CD14-positive monocyte (primary cell): ENCODE measurements around the gene CCDC178. TPM values are rescaled to one million over a fixed set of nuclear protein-coding genes. Genes with fewer than 3 reads are reported as not detected.

Source experiments
- DNase-seq, 3 donors: peaks; one replicate each; pipeline ENCODE4 v3.0.0-alpha.2; 2011 to 2022
- H2AFZ ChIP-seq: 2 replicates; pipeline ENCODE4 v1.6.0; 2012; ENCODE audit warnings: mild to moderate bottlenecking, low read depth, low read length, inconsistent platforms; ENCODE audit not compliant: insufficient read depth, poor library complexity, severe bottlenecking
- H3K27ac ChIP-seq, 2 donors: 1 replicate in 1 of 2; 2 replicates in 1 of 2; pipeline ENCODE4 v1.5.1; 2012 to 2013; ENCODE audit warnings: low read length in 2 of 2, control low read depth in 1 of 2, inconsistent platforms in 1 of 2, low read depth in 1 of 2, mild to moderate bottlenecking in 1 of 2
- H3K27me3 ChIP-seq, 2 donors: one replicate each; pipeline versions ENCODE4 v1.6.0 to v1.6.1; 2011 to 2013; ENCODE audit warnings: low read length in 2 of 2; ENCODE audit not compliant: control insufficient read depth in 2 of 2, insufficient read depth in 2 of 2
- H3K36me3 ChIP-seq, 2 donors: replicated peaks in 1 of 2; 1 replicate in 1 of 2; 2 replicates in 1 of 2; pipeline versions ENCODE4 v1.5.1 to v1.6.1; 2012 to 2013; ENCODE audit warnings: low read length in 2 of 2, control low read depth in 1 of 2, inconsistent platforms in 1 of 2, mild to moderate bottlenecking in 1 of 2; ENCODE audit not compliant: insufficient read depth in 2 of 2, control insufficient read depth in 1 of 2
- H3K4me1 ChIP-seq, 2 donors: 1 replicate in 1 of 2; 2 replicates in 1 of 2; pipeline versions ENCODE4 v1.5.1 to v1.6.1; 2012 to 2013; ENCODE audit warnings: low read length in 2 of 2, control low read depth in 1 of 2, inconsistent platforms in 1 of 2, mild to moderate bottlenecking in 1 of 2, moderate library complexity in 1 of 2; ENCODE audit not compliant: insufficient read depth in 2 of 2, control insufficient read depth in 1 of 2
- H3K4me2 ChIP-seq: replicated peaks from 2 replicates; pipeline ENCODE3; 2012; ENCODE audit warnings: low read length, moderate library complexity, mild to moderate bottlenecking; ENCODE audit not compliant: poor library complexity, severe bottlenecking; ENCODE audit errors: extremely low read depth
- H3K4me3 ChIP-seq, 3 experiments: fragments of 200-600 bp in 1 of 3; sonication (generic) in 1 of 3; replicated peaks in 1 of 3; 1 replicate in 2 of 3; 2 replicates in 1 of 3; pipeline ENCODE4 v1.5.1; 2011 to 2013; ENCODE audit warnings: low read length in 3 of 3, mild to moderate bottlenecking in 3 of 3, control low read depth in 2 of 3, low read depth in 2 of 3, inconsistent platforms in 1 of 3, moderate library complexity in 1 of 3
- H3K79me2 ChIP-seq: 2 replicates; pipeline ENCODE4 v1.6.0; 2012; ENCODE audit warnings: mild to moderate bottlenecking, control low read depth, inconsistent platforms, low read length, moderate library complexity; ENCODE audit not compliant: insufficient read depth
- H3K9ac ChIP-seq: 2 replicates; pipeline ENCODE4 v1.6.0; 2017; ENCODE audit warnings: low read length, mild to moderate bottlenecking; ENCODE audit not compliant: insufficient read depth, poor library complexity, severe bottlenecking
- H3K9me3 ChIP-seq, 2 donors: replicated peaks in 1 of 2; 1 replicate in 1 of 2; 2 replicates in 1 of 2; pipeline versions ENCODE4 v1.5.1 to v1.6.1; 2012 to 2013; ENCODE audit warnings: low read length in 2 of 2, control low read depth in 1 of 2; ENCODE audit not compliant: control insufficient read depth in 1 of 2, insufficient read depth in 1 of 2
- H4K20me1 ChIP-seq: 2 replicates; pipeline ENCODE4 v1.6.0; 2012; ENCODE audit warnings: mild to moderate bottlenecking, low read length, control low read depth, moderate library complexity; ENCODE audit not compliant: insufficient read depth
- H3K27ac Mint-ChIP-seq, 7 donors: one replicate each; pipeline ENCODE4 v1.8.0; 2020; ENCODE audit warnings: mild to moderate bottlenecking in 7 of 7, mixed read lengths in 7 of 7, moderate library complexity in 6 of 7, inconsistent platforms in 2 of 7
- H3K27me3 Mint-ChIP-seq, 3 donors: one replicate each; pipeline ENCODE4 v1.8.0; 2021 to 2022; ENCODE audit warnings: low read depth in 3 of 3, mild to moderate bottlenecking in 3 of 3, mixed read lengths in 3 of 3, moderate library complexity in 3 of 3, inconsistent platforms in 1 of 3
- H3K36me3 Mint-ChIP-seq, 2 donors: one replicate each; pipeline ENCODE4 v1.8.0; 2020; ENCODE audit warnings: mixed read lengths in 2 of 2, inconsistent platforms in 1 of 2, mild to moderate bottlenecking in 1 of 2
- H3K4me1 Mint-ChIP-seq: one replicate; pipeline ENCODE4 v1.8.0; 2020; ENCODE audit warnings: mild to moderate bottlenecking, mixed read lengths
- H3K4me3 Mint-ChIP-seq, 2 donors: one replicate each; pipeline ENCODE4 v1.8.0; 2020; ENCODE audit warnings: mild to moderate bottlenecking in 2 of 2, mixed read lengths in 2 of 2, moderate library complexity in 1 of 2
- H3K9me3 Mint-ChIP-seq, 7 donors: one replicate each; pipeline ENCODE4 v1.8.0; 2020 to 2022; ENCODE audit warnings: mixed read lengths in 7 of 7, mild to moderate bottlenecking in 6 of 7, moderate library complexity in 6 of 7, inconsistent platforms in 2 of 7
- CTCF ChIP-seq: fragments of 200-600 bp; IDR thresholded peaks from one replicate; pipeline ENCODE4 v1.8.0; 2022; ENCODE audit warnings: antibody characterized with exemption, mild to moderate bottlenecking
- WGBS: methylation state at CpG from one replicate; pipeline ENCODE4 v1.1.5; 2013; ENCODE audit warnings: missing lambda C conversion rate; ENCODE audit not compliant: insufficient coverage; 5-methylcytosine and 5-hydroxymethylcytosine counted together
- intact Hi-C, 2 donors: fragments of 100-400 bp; cut with micrococcal nuclease; formaldehyde crosslinking; loops; one replicate each; pipeline versions ENCODE4 v1.15.0 to v1.15.1; 2023
- polyA plus RNA-seq, 3 donors: library from polyadenylated mRNA; depleted of rRNA in 1 of 3; unstranded in 2 of 3; stranded (reverse) in 1 of 3; fragments of 300-500 nt in 2 of 3; fragments of >200 nt in 1 of 3; fragmentation: Illumina TruSeq in 2 of 3; gene quantifications; 1 replicate in 2 of 3; 2 replicates in 1 of 3; pipeline ENCODE4 v1.2.3, GENCODE V29; 2012 to 2021

CCDC178 gene
- polyA plus RNA-seq, 3 donors = not detected

GRCh38 chr18:32975163-32975436, 465.4 kb downstream of the CCDC178 start:
- H3K4me1 ChIP-seq = no peaks in the 10 kb centered on the region
- H3K9me3 ChIP-seq = no peaks in the 10 kb centered on the region
- H3K4me2 ChIP-seq = no peak overlapping the region
- intact Hi-C loops = no loop called here
- peaks cover 0 to 2% (median 0%) of the 10 kb centered on the region in 3 donors for H3K27me3 Mint-ChIP-seq
- no peaks in the 10 kb centered on the region for H3K4me1 Mint-ChIP-seq
- no peak overlapping the region for H3K27ac Mint-ChIP-seq
- DNase-seq = no peak
- H3K36me3 Mint-ChIP-seq = no peaks in the 10 kb centered on the region
- no peak for TF ChIP-seq CTCF
- no peaks in the 10 kb centered on the region for H4K20me1 ChIP-seq
- H3K4me3 Mint-ChIP-seq = no peak overlapping the region
- WGBS = no CpG with 5 or more reads among the region's 1 CpG
- H3K27me3 ChIP-seq = no peaks in the 10 kb centered on the region
- no peak overlapping the region for H3K4me3 ChIP-seq
- H3K9me3 Mint-ChIP-seq = peaks cover 0 to 3% (median 2%) of the 10 kb centered on the region in 7 donors
- no peak overlapping the region for H3K9ac ChIP-seq
- no peaks in the 10 kb centered on the region for H3K36me3 ChIP-seq
- H2AFZ ChIP-seq = no peak overlapping the region
- H3K27ac ChIP-seq = no peak overlapping the region
- no peaks in the 10 kb centered on the region for H3K79me2 ChIP-seq

GRCh38 chr18:32974421-32975162, 465.9 kb downstream of the CCDC178 start:
- H3K27me3 ChIP-seq = no peaks in the 10 kb centered on the region
- H3K4me3 ChIP-seq = no peak overlapping the region
- no peak overlapping the region for H3K4me2 ChIP-seq
- 80% methylated on average over 2 of the region's 4 CpGs for WGBS
- DNase-seq = no peak
- no peak overlapping the region for H3K9ac ChIP-seq
- intact Hi-C loops = no loop called here
- no peaks in the 10 kb centered on the region for H4K20me1 ChIP-seq
- Mint-ChIP-seq H3K27me3 (peaks cover 0 to 2% (median 0%) of the 10 kb centered on the region in 3 donors), H3K4me1 (no peaks in the 10 kb centered on the region), H3K9me3 (peaks cover 0 to 3% (median 2%) of the 10 kb centered on the region in 7 donors), H3K27ac (no peak overlapping the region), H3K36me3 (no peaks in the 10 kb centered on the region), H3K4me3 (no peak overlapping the region)
- H2AFZ ChIP-seq = no peak overlapping the region
- no peaks in the 10 kb centered on the region for H3K79me2 ChIP-seq
- H3K27ac ChIP-seq = no peak overlapping the region
- H3K4me1 ChIP-seq = no peaks in the 10 kb centered on the region
- no peak for TF ChIP-seq CTCF
- H3K36me3 ChIP-seq = no peaks in the 10 kb centered on the region
- no peaks in the 10 kb centered on the region for H3K9me3 ChIP-seq
